LoVo (cell line): ENCODE results near the gene C4BPB.
A peak's percentile ranks its signal among the peaks of the same experiment; 100 is the strongest.
"Not testable (repeated sequence)": the region's sequence is repeated elsewhere in the genome, so short reads cannot be mapped to it uniquely, and the experiment has no call there.

Experiments
- DNase-seq: peaks from one replicate; pipeline ENCODE4 v3.0.0-alpha.2; 2016; ENCODE audit warnings: low spot score

C4BPB gene, protein sequence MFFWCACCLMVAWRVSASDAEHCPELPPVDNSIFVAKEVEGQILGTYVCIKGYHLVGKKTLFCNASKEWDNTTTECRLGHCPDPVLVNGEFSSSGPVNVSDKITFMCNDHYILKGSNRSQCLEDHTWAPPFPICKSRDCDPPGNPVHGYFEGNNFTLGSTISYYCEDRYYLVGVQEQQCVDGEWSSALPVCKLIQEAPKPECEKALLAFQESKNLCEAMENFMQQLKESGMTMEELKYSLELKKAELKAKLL

DNA sequence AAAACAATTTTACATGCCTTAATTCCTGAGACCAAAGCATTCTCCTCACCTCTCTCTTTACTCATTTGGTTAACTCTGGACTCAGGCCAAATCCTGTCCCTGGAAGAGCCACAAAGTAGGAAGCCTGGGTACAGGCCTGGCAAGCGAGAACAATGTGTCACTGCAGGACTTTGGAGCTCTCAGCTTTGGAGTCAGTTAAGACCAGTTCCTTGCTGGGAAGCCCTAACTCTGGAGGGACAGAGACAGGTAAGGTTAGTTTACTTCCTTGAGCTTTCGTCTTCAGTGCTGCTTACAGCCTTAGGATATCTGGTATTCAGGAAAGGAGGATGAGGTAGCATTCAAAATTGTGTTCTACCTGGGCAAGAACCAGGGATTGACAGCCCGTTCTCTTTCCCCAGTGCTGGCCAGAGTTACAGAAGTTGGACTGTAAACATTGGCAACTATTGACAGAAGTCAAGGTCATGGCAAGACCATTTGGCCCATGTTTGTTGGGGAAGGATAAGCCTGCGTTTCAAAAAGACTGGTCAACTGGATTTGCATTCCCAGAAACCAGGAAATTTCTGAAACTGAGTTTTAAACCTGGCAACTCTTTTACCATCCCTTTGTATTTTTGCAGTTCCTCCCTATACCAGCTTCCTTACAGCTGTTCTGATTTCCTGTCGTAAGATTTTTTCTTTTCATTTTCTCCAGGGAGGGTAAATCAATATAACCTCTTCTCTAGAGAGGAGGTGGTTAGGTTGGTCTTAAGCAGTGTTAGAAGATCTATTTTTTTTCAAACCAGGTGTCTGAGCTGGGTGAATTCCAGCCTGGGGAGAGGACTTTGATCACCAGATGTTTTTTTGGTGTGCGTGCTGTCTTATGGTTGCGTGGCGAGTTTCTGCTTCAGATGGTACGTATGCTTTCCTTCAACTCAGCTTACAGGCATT lies at the start of gene C4BPB:
C4BPB (plus strand) TSS at position 160 of the 926 bp plus-strand sequence; CDS start at position 832, 672 bp downstream.
- DNase-seq, result peak; percentile 89

DNA sequence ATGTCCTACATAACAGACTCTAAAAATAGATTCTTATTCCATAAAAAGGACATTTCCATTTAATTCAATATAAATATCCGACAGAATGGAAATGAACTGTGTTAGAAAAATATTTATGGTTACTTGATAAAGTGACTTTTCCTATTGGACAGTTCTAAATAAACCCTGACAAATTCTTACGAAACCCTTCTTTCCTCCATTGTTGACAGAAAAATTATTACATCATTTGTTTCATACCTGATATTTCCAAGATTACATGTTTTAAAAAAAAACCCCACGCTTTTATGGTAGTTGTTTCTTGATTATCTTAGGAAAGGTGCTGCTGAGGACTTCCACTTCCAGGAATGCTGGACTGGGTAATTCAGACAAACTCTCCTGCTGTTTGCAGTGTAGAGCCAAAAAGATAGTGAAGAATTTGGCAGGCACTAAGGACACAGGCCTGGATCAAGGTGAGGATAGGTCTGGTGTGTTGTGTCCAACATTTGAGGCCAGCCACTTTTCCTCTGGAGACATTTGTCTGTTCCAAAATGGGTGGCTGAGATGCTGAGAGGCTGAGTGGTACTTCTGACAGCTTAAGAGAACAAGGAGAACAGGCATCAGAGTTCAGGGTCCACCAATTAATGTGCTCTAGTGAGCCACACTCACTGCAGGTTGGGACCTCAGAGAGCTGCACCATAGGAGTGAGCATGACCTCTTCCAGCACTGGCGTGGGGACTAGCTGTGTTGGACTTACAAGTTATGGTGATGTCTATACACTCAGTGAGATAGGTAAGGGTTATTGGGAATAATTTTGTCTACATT lies 49.1 kb upstream of the C4BPB start:
- DNase-seq, result no peak

DNA sequence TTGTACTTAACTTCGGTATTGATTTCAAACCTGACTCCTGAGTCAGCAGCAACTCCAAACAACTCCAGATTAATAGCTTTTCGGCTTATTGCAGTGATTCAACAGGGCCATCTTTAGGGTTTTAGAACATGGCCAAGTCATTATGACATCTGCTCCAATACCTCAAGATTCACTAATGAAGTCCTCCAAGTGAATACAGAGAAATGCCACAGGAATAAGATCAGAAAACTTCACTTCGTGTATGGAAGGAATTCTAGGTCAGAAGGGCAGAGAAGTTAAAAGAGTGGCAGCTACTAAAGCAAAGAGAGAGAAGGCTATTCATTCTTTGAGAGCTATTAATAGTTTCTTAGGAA lies 48.5 kb upstream of the C4BPB start:
- no peak for DNase-seq

DNA sequence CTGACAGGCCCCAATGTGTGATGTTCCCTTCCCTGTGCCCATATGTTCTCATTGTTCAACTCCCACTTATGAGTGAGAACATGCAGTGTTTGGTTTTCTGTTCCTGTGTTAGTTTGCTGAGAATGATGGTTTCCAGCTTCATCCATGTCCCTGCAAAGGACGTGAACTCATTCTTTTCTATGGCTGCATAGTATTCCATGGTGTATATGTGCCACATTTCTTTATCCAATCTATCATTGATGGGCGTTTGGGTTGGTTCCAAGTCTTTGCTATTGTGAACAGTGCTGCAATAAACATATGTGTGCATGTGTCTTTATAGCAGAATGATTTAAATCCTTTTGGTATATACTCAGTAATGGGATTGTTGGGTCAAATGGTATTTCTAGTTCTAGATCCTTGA lies 47.3 kb upstream of the C4BPB start:
- not testable (repeated sequence) for DNase-seq

DNA sequence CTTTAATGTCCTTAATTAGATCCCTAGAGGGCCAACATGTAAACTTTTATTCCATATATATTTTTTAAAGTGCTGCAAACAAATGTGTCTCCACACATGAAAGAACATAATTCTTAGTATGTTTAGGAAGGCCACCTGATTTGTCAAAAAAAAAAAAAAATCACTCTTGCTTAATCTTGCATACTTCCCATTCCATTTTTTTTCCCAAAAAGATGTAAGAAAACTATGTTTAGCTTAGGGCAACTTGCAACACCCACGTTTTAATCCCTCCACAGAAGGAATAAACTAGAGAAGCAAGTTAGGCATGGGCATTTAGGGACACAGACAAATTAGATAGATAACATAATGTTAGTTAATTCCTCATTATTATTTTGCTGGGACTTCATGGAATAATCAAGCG lies 43.2 kb upstream of the C4BPB start:
- DNase-seq, result no peak

DNA sequence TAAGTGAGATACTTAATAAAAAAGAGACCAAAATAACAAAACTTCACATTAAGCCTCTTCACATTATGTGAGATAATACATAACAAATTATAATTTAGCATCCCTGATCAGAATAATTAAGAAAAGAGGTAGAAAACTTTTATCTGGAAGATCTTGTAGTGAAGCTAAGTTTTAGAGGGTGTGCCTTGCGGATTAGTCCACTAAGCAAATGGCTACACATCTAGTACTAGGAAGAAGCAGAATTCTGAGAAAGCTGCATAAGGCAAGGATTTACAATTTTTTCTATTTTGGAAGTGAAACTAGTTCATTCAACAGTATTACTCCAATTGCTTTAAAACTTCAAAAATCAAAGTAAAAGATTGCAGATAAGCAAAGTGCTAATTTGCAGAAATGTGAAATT lies 41.2 kb upstream of the C4BPB start:
- no peak for DNase-seq

DNA sequence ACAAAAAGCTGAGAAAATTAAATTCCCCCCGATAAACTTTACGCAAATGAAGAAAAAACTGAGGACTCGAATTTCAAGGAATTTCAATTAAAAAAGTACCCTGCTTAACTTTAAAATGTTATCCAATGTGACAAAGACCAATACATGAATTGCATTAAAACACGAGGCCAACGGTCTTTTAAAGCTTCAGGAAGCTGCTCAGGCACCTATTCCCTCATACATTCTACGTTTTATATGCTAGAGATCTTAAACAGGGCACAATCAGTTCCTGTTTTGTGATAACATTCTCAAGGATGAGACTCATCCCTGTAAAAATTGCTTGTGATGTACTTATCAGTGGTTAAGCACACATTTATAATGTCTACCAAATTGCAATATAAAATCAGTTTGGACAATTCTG lies 40.6 kb upstream of the C4BPB start:
- no peak for DNase-seq

DNA sequence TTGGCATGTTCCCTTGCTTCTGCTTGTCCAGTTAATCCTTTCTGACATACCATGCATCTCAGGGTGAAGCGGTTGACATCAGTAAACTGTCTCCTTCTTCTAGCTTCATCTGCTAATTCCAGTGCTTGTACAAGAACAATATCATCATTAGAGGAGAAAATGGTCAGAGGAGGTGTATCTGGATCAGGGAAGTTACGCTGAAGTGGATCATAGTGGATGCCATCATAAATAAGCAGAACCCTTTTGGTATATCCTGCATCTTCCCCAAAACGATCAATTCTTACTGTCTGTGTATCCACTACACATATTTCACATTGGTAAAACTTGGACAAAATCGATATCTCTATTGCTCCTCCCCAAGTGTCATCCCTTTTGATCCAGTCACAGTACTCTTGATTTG lies 39.6 kb upstream of the C4BPB start:
- no peak for DNase-seq

DNA sequence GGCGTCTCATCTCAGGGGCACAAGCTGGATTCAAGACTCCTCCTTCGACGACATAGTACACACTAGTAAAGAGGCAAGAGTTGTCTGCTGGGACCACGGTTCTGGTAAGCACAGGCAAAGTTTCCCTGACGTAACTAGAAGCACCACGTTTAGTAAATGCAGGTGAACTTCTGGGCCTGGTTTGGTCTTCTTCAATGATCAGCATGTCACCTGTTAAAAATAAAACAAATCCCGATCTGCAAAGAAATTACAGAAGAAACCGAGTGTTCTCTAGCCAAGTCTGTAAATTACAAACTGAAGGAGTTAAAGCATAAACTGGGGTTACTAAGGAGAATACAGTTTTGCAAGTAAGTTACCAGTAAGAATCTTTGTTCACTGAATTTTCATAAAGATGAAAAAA lies 39.1 kb upstream of the C4BPB start:
- DNase-seq, result no peak

DNA sequence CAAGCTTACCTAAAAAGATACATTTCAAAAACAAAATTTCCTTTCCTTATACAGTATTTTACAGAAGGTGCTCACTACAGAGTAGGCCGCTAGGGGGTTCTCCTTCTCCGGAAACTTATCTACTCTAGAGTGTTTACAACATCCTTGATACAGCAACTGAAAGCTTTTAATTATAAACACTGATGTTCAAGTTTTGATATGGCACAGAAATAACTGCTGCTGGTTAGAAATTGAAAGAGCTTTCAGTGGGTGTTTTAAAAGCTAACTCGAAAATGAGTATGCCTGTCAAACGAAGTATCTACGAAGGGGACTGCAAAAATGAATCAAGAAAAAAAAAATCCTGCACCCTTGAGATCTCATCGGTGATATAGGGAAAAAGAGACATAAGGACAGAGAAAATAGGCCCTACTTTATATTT lies 38.7 kb upstream of the C4BPB start:
- DNase-seq, result peak; percentile 63

DNA sequence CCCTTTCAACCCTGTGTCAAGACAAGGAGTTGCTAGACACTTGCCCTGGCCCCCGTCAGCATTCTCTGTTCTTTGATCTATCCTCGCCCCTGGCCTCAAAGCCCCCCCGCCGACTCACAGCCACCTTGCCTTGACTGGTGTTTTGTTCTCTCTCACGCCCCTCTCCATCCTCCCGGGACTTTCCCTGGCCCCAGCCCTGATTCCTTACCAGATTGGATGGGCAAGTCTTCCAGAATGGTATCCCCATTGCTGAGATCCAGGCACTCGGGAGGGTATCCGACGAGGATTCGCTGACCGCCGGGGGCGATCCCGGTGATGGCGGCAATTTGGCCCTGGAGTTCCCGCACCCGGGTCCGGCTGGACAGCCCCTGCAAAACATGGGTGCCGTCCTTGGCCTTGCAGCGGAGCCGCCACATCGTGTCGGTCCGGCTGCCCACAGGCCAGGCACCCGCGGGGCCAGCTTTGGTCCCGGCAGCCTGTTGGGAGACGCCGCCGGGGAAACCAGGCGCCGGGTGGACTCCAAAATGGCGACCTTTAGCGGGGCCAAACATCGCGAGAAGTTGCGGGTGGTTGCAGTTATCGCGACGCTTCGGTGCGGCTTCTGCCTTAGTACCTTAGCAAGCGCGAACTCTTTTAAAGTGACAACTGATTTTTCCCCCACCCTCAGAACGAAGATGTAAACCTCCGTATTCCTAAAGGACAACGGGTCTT lies 38.0 kb upstream of the C4BPB start:
- DNase-seq, result peak; percentile 94

DNA sequence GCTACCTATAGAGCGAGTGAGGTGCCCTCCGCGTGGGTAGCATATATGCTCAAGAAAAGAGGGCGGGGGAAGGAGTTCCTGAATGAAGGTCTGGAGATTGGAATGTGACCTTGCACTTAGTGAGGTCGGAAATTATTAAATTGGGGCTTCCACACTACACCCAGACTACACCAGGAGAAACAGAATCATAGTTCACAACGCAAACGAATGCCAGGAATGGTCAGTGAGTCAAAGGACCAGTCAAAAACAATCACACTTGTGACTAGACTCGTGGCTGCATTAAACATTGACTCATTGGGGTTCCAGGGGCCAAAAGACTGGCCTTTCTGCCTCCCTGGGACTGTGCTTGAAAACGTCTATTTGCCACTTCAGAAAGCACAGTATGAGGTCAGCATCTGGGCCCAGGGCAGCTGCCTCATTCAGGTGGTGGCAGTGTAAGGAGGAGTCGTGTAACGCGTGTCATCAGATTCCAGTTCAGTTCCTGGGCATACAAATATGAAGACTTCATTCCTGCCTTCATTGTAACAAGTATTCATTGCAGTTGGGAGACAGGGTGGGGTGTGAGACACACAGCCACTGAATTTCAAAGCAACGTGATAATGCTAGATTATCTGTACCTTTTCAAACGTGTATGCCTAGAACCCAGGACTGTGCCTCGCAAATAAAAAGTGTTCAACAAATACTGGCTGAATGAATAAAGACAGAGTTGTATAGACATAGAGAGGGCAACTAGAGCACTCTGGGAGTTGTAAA lies 37.3 kb upstream of the C4BPB start, which contains the start of gene YOD1:
YOD1 (minus strand) TSS at position 18 of the 753 bp plus-strand sequence. CDS start 178 bp downstream, outside the sequence.
- peak; percentile 63 for DNase-seq

DNA sequence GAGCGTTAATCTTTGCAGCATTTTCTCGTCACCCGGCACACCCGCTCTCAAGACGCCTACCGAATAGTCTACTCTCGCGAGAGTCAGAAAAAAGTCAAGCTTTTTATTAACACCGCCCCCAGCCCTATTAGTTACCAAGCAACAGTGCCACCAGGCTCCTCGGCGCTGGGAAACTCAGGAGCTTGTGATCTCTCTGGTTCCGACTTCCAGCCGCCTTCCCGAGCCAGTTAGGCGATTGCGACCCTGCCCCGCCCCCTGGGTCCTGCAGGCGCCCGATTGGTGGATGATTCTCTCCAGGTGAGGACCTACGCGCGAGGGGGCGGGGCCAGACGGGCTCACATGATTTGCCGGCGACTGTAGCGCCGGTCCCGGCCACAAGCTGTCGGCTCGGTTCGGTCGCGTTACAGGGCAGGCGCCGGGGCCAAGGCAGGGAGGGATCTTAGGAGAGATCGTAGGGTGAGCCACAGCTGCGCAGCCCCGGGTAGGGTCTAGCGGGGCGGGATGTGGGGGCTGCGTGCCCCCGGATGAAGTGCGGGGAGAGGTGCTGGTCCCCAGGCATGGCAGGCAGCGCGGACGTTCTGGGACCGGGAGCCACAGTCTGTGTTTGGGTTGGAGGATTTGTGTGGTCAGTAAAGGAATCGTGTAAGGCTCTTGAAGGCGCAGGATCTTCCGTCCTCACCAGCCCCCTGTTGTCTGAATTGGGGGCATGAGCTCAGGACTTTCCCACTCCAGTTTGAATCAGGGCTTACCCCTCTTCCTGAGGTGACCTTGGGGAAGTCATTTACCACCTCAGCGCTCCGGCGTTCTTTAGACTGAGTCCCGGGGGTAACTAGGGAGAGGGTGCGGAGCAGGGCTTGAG lies 35.5 kb upstream of the C4BPB start, which contains the start of gene PFKFB2:
PFKFB2 (plus strand) TSS at position 365 of the 859 bp plus-strand sequence. CDS start 1,443 bp downstream, outside the sequence.
- DNase-seq, result peak; percentile 99

DNA sequence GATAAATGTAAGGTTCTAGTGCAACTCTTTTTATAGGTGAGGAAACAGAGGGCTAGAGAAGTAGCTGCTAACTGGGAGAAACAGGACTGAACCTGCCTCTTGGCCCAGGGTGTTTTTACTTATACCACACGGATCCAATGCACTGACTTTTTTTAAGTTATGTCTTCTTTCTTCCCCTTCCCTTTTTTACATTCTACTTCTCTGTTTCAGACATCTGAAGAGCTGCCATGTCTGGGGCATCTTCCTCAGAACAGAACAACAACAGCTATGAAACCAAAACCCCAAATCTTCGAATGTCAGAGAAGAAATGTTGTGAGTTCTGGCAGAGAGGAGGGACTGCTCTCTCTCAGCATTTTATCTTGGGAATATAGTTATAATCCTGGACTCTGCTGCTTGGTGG lies 34.2 kb upstream of the C4BPB start:
- DNase-seq, result no peak

DNA sequence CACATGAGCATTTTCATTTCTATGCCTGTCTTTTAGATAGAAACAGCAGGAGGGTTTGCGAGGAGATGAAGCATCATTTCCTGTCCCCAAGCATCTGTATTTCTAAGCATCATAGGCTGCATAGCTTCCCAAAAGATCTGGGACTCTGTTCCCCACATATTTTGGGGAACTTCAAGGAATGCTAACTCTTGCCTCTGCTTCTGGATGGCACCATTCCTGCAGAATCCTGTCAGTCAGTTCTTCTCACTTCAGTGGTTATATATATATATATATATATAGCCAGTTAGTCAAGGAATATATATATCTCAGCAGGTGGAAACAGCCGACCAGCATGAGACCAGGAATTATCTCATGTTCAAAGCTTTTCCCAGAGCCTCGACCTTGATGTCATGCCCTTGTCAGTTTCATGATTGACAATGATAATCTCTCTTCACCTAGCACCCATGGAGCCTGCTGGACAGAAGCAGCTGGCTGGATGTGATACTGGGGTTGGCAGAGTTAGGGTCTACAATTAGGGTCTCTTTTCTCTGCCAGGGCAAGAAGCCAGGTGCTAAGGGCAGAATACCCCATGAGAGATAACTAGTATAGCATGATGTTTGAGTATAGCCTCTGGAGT lies 33.2 kb upstream of the C4BPB start:
- DNase-seq, result no peak

DNA sequence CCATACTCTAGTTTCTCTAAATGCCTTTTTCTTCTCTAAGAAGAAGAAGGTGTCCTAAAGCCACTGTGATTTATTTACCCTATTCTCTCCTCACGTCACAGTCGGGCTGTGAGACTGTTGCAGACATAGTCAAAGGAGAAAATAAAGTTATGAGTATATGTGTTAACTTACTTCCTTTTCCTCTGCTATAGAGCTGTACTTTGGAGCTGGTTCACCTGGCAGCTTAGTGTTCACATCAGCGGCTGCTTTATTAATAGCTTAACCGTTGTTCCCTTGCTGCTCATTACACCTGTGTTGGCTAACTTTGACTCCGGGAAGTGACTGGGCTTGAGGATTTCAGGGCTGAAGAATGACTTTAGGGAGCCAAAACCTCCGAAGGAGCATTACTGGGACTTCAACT lies 32.0 kb upstream of the C4BPB start:
- DNase-seq, result no peak

DNA sequence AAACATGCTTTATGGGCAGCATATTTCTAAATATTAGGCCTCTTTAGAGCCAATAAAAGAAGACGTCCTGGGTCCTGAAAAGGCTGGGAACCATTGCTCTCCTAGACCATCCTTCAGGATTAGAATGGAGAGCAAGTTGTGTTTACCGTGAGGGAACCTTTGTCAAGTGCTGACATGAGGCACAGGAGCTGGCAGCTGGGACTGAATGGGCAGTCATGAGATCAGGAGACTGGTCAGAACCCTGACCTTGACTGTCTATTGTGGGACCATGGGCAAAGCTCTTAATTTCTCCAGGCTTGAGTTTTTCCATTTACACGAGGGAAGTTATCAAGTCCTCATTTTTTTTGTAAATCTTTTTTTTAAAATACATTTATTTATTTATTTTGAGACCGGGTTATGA lies 30.4 kb upstream of the C4BPB start:
- no peak for DNase-seq

DNA sequence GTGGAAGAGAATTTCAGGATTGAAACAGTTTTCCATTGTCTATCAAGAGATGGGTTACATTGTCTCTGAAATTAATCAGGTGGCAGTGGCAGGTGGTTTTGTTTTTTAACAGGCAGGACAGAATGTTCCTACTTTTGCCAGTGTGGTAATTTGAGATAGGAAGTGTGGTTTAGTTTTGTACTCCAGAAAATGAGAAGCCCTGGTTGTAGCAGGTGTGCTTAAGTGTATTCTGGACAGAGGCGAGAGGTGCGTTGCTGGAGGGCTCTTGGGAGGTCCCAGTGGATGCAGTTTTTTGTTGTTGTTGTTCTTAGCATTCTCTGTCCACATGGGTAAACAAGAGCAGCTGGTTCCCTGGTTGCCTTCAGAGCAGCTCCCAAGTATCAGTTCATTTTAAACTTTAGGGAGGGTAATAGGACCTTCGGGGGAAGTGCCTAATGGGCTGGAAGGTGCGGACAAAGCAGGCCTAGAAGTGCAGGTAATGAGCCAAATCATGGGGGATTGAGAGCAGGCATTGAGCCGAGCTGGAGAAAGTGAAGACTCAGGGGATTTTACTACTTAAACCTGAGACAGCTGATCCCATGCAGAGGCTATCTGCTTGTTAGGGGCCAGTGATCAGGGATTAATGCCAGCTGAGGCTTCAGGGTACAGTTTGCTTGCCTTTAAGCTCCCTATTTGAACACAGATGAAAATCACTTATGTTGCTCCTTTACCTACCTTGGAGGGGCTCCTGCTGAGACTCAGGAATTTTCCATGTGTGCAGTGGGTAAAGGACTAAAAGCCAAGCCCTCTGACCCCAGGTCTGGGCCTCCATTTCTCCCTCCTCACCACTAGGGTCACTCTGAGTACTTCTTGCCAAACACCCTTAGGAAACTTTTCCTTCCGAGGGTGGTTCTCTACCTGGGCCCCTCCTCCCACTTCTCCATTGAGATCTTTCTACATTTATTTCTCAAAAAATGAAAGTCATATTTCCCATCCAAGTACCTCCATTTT lies 29.5 kb upstream of the C4BPB start:
- no peak for DNase-seq
